Neural cell (in vitro differentiated cells): ENCODE measurements around the gene NINJ1. TPM values are rescaled to one million over a fixed set of nuclear protein-coding genes. Genes with fewer than 3 reads are reported as not detected.

Source experiments
- H2AFZ ChIP-seq: fragments of 200-600, 300-800 bp; sonication (generic), shearing (Covaris generic); 2 replicates; pipeline ENCODE4 v1.6.0; 2014; ENCODE audit warnings: low read depth, mild to moderate bottlenecking, antibody characterized with exemption, low read length, moderate library complexity
- H3F3A ChIP-seq: fragments of 200-600 bp; shearing (Covaris generic); 2 replicates; pipeline ENCODE4 v1.6.1; 2016; ENCODE audit warnings: mild to moderate bottlenecking, moderate library complexity, mixed read lengths, antibody characterized with exemption, low read length; ENCODE audit not compliant: insufficient read depth, poor library complexity, severe bottlenecking
- H3K27ac ChIP-seq: fragments of 200-600, 300-800 bp; sonication (generic), shearing (Covaris generic); 2 replicates; pipeline ENCODE4 v1.5.1; 2014; ENCODE audit warnings: mild to moderate bottlenecking, low read length, moderate library complexity
- H3K27me3 ChIP-seq: fragments of 300-800, 200-600 bp; sonication (generic), shearing (Covaris generic); 2 replicates; pipeline ENCODE4 v1.6.0; 2014; ENCODE audit warnings: mild to moderate bottlenecking, low read depth, low read length, moderate library complexity; ENCODE audit not compliant: insufficient read depth
- H3K36me3 ChIP-seq: fragments of 300-800, 200-600 bp; sonication (generic), shearing (Covaris generic); 2 replicates; pipeline ENCODE4 v1.5.1; 2014; ENCODE audit warnings: mild to moderate bottlenecking, antibody characterized with exemption, low read length, moderate library complexity; ENCODE audit not compliant: insufficient read depth
- H3K4me2 ChIP-seq: fragments of 300-800, 200-600 bp; sonication (generic), shearing (Covaris generic); 2 replicates; pipeline ENCODE4 v1.6.0; 2014; ENCODE audit warnings: mild to moderate bottlenecking, low read length
- H3K4me3 ChIP-seq: fragments of 300-800, 200-600 bp; sonication (generic), shearing (Covaris generic); 2 replicates; pipeline ENCODE4 v1.5.1; 2014; ENCODE audit warnings: mild to moderate bottlenecking, low read length, moderate library complexity
- H3K79me2 ChIP-seq: fragments of 200-600 bp; shearing (Covaris generic); replicated peaks from 2 replicates; pipeline ENCODE4 v1.6.0; 2014; ENCODE audit warnings: mild to moderate bottlenecking, low read length, moderate library complexity; ENCODE audit not compliant: insufficient read depth
- H3K9ac ChIP-seq: fragments of 300-800, 200-600 bp; sonication (generic), shearing (Covaris generic); 2 replicates; pipeline ENCODE4 v1.6.1; 2016; ENCODE audit warnings: mild to moderate bottlenecking, low read length, mixed read lengths
- H3K9me2 ChIP-seq: fragments of 200-600 bp; shearing (Covaris generic); 2 replicates; pipeline ENCODE4 v1.6.1; 2016; ENCODE audit warnings: mild to moderate bottlenecking, low read length, mixed read lengths; ENCODE audit not compliant: insufficient read depth
- H3K9me3 ChIP-seq: fragments of 200-600, 300-800 bp; sonication (generic), shearing (Covaris generic); 2 replicates; pipeline ENCODE4 v1.6.1; 2016; ENCODE audit warnings: mild to moderate bottlenecking, mixed run types, low read length, moderate library complexity, mixed read lengths
- H4K20me1 ChIP-seq: fragments of 200-600 bp; shearing (Covaris generic); 2 replicates; pipeline ENCODE4 v1.6.1; 2016; ENCODE audit warnings: mild to moderate bottlenecking, mixed run types; ENCODE audit not compliant: insufficient read depth
- EP300 ChIP-seq: fragments of 450-650 bp; conservative IDR thresholded peaks from 2 replicates; pipeline ENCODE4 v1.6.1; 2014; ENCODE audit warnings: antibody characterized with exemption, mild to moderate bottlenecking, moderate library complexity; ENCODE audit not compliant: poor library complexity, severe bottlenecking
- EZH2 ChIP-seq: fragments of 200-600, 300-800 bp; shearing (Covaris generic), sonication (generic); IDR thresholded peaks from 2 replicates; pipeline ENCODE4 v1.6.1; 2014; ENCODE audit warnings: antibody characterized with exemption, low read length, borderline replicate concordance, mild to moderate bottlenecking; ENCODE audit not compliant: insufficient read depth, poor library complexity, severe bottlenecking
- MXI1 ChIP-seq: fragments of 450-650 bp; conservative IDR thresholded peaks from 2 replicates; pipeline ENCODE4 v1.6.1; 2014; ENCODE audit warnings: antibody characterized with exemption, mild to moderate bottlenecking; ENCODE audit not compliant: poor library complexity, severe bottlenecking
- POLR2AphosphoS5 ChIP-seq: IDR thresholded peaks from 2 replicates; pipeline ENCODE4 v1.6.1; 2012
- RAD21 ChIP-seq: fragments of 450-650 bp; conservative IDR thresholded peaks from 2 replicates; pipeline ENCODE4 v1.6.1; 2014; ENCODE audit warnings: antibody characterized with exemption, mild to moderate bottlenecking, moderate library complexity
- SMC3 ChIP-seq: fragments of 450-650 bp; conservative IDR thresholded peaks from 2 replicates; pipeline ENCODE4 v1.6.1; 2014; ENCODE audit warnings: antibody characterized with exemption, mild to moderate bottlenecking, moderate library complexity; ENCODE audit not compliant: poor library complexity
- TAF1 ChIP-seq: IDR thresholded peaks from 2 replicates; pipeline ENCODE4 v1.6.1; 2012; ENCODE audit warnings: low read depth
- polyA plus RNA-seq: library from polyadenylated mRNA; depleted of rRNA; stranded (reverse); fragments of >200 nt; gene quantifications from 2 replicates; pipeline ENCODE4 v1.2.3, GENCODE V29; 2014
- TF ChIP-seq, protein P1 (sequence below): fragments of 450-650 bp; IDR thresholded peaks from 2 replicates; pipeline ENCODE4 v1.5.1; 2014; ENCODE audit warnings: antibody characterized with exemption, mild to moderate bottlenecking, moderate library complexity; ENCODE audit not compliant: poor library complexity, severe bottlenecking
- TF ChIP-seq, protein P2 (sequence below): IDR thresholded peaks from 2 replicates; pipeline ENCODE4 v1.6.1; 2012; ENCODE audit warnings: borderline replicate concordance

Gene NINJ1
- polyA plus RNA-seq, 1 donor from 2014 or later: 2.7 TPM

DNA sequence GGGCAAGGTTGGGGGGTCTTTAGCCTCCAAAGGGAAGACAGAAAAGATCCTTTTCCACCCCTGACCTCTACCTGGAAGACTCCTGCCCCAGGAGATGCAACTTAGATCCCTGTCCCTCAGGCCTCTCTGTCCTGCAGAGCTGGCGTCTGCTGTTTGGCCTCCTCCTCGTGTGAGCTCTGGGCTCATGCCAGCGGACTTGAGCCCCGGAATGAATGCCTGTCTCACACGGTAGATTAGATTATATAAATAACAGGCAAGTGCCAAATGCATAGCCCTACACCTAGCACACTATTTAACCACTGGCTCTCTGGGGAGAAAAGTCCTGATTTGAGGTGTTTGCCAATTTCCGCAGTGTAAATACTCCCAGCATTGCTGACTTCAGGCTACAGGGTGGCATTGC lies 48.5 kb upstream of the NINJ1 start:
- Histone ChIP-seq H3K4me2 (no peak overlapping the region), H3K36me3 (no peaks in the 10 kb centered on the region), H4K20me1 (no peaks in the 10 kb centered on the region), H3K9me3 (no peaks in the 10 kb centered on the region), H2AFZ (no peak overlapping the region), H3K9me2 (no peaks in the 10 kb centered on the region), H3K27me3 (peaks cover 12% of the 10 kb centered on the region), H3K27ac (no peak overlapping the region), H3F3A (no peaks in the 10 kb centered on the region), H3K79me2 (peaks cover 28% of the 10 kb centered on the region), H3K9ac (no peak overlapping the region), H3K4me3 (no peak overlapping the region)
- TF ChIP-seq RAD21: no peak
- no peak for TF ChIP-seq SMC3
- no peak for TF ChIP-seq EP300
- no peak for TF ChIP-seq MXI1
- TF ChIP-seq, protein P1, sequence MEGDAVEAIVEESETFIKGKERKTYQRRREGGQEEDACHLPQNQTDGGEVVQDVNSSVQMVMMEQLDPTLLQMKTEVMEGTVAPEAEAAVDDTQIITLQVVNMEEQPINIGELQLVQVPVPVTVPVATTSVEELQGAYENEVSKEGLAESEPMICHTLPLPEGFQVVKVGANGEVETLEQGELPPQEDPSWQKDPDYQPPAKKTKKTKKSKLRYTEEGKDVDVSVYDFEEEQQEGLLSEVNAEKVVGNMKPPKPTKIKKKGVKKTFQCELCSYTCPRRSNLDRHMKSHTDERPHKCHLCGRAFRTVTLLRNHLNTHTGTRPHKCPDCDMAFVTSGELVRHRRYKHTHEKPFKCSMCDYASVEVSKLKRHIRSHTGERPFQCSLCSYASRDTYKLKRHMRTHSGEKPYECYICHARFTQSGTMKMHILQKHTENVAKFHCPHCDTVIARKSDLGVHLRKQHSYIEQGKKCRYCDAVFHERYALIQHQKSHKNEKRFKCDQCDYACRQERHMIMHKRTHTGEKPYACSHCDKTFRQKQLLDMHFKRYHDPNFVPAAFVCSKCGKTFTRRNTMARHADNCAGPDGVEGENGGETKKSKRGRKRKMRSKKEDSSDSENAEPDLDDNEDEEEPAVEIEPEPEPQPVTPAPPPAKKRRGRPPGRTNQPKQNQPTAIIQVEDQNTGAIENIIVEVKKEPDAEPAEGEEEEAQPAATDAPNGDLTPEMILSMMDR: no peak
- no peak for TF ChIP-seq POLR2AphosphoS5
- no peak for TF ChIP-seq EZH2

DNA sequence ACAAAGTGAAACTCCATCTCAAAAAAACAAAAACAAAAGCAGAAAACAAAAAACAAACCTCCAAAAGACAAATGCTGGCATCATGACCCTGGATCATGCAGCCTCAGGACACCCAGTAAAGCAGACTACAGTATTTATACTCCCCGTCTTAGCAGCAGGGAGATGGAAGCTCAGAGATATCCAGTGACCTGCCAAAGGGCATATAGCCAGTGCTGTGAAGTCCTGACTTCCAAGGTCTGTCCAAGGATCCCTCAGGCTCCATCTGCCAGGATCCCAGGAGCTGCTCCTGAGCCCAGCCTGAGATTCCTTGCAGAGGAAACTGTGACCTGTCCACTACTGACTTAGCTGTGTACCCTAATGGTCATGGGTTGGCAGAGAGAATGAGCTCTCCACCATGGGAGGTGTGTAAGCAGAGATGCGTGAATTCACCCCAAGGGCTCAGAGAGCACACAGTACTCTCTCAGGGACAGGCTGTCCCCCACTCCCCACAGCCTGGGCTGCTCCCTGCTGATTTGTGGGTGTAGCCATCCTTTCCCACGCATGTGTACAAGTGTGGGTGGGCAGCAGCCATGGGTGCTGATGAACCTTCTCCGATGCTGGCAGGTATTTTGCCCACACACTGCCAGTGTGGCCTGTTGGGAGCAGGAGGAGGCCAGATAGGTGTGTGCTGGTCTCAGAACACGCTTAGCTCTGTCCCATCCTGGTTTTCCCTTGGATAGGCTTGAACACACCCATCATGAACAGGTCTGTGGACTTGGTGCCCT lies 47.8 kb upstream of the NINJ1 start:
- H3K9me3 ChIP-seq: no peaks in the 10 kb centered on the region
- no peak for TF ChIP-seq SMC3
- no peak for TF ChIP-seq EZH2
- TF ChIP-seq, protein P1: no peak
- TF ChIP-seq POLR2AphosphoS5: no peak
- no peak for TF ChIP-seq RAD21
- peaks cover 12% of the 10 kb centered on the region for H3K27me3 ChIP-seq
- H3F3A ChIP-seq: no peaks in the 10 kb centered on the region
- no peaks in the 10 kb centered on the region for H4K20me1 ChIP-seq
- H3K4me2 ChIP-seq: no peak overlapping the region
- H3K36me3 ChIP-seq: no peaks in the 10 kb centered on the region
- H3K9me2 ChIP-seq: no peaks in the 10 kb centered on the region
- peaks cover 21% of the 10 kb centered on the region for H3K79me2 ChIP-seq
- no peak overlapping the region for H3K4me3 ChIP-seq
- H3K27ac ChIP-seq: no peak overlapping the region
- H2AFZ ChIP-seq: no peak overlapping the region
- H3K9ac ChIP-seq: no peak overlapping the region

DNA sequence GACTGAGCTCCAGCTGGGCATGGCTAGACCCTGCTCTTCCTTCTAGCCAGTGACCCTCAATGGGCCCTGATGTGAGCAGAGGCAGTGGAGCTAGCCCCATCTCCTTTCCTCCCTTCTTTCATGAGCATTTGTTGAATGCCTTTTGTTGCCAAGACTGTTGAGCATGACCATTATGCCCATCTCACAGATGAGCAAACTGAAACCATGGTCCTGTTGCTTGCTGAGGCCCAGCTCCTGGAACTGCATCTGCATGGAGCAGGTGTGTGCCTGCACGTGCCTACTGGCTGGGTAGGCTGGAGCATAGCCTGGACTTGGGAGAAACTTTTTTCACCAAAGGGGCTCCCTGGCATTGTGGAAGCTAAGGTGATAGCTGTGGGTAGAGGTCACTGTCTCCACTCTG lies 46.9 kb upstream of the NINJ1 start:
- H3K4me3 ChIP-seq: no peak overlapping the region
- H4K20me1 ChIP-seq: no peaks in the 10 kb centered on the region
- H3K9me3 ChIP-seq: no peaks in the 10 kb centered on the region
- TF ChIP-seq EZH2 (no peak), SMC3 (no peak), TAF1 (no peak), MXI1 (no peak), EP300 (no peak), POLR2AphosphoS5 (no peak), RAD21 (no peak)
- TF ChIP-seq, protein P1: no peak
- TF ChIP-seq, protein P2, sequence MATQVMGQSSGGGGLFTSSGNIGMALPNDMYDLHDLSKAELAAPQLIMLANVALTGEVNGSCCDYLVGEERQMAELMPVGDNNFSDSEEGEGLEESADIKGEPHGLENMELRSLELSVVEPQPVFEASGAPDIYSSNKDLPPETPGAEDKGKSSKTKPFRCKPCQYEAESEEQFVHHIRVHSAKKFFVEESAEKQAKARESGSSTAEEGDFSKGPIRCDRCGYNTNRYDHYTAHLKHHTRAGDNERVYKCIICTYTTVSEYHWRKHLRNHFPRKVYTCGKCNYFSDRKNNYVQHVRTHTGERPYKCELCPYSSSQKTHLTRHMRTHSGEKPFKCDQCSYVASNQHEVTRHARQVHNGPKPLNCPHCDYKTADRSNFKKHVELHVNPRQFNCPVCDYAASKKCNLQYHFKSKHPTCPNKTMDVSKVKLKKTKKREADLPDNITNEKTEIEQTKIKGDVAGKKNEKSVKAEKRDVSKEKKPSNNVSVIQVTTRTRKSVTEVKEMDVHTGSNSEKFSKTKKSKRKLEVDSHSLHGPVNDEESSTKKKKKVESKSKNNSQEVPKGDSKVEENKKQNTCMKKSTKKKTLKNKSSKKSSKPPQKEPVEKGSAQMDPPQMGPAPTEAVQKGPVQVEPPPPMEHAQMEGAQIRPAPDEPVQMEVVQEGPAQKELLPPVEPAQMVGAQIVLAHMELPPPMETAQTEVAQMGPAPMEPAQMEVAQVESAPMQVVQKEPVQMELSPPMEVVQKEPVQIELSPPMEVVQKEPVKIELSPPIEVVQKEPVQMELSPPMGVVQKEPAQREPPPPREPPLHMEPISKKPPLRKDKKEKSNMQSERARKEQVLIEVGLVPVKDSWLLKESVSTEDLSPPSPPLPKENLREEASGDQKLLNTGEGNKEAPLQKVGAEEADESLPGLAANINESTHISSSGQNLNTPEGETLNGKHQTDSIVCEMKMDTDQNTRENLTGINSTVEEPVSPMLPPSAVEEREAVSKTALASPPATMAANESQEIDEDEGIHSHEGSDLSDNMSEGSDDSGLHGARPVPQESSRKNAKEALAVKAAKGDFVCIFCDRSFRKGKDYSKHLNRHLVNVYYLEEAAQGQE: no peak
- no peaks in the 10 kb centered on the region for H3K9me2 ChIP-seq
- no peaks in the 10 kb centered on the region for H3K36me3 ChIP-seq
- peaks cover 12% of the 10 kb centered on the region for H3K79me2 ChIP-seq
- peaks cover 12% of the 10 kb centered on the region for H3K27me3 ChIP-seq
- no peak overlapping the region for H3K4me2 ChIP-seq
- H2AFZ ChIP-seq: no peak overlapping the region
- H3F3A ChIP-seq: no peaks in the 10 kb centered on the region
- H3K9ac ChIP-seq: no peak overlapping the region
- no peak overlapping the region for H3K27ac ChIP-seq
